Keratinocyte (primary cell): ENCODE measurements around the gene MTM1. TPM values are rescaled to one million over a fixed set of nuclear protein-coding genes. Genes with fewer than 3 reads are reported as not detected.
A peak's percentile ranks its signal among the peaks of the same experiment; 100 is the strongest.

Experiments
- DNase-seq: peaks from one replicate; pipeline ENCODE4 v3.0.0-alpha.2; 2011; ENCODE audit warnings: low read depth, missing footprints, low spot score
- FAIRE-seq: peaks from 2 replicates; lab custom pipeline; 2011; peaks lifted over from hg19 to GRCh38; lab: Jason Lieb, UNC
- H2AFZ ChIP-seq: 2 replicates; pipeline ENCODE4 v1.6.0; 2012; ENCODE audit warnings: low read length, control low read depth, inconsistent platforms; ENCODE audit not compliant: control insufficient read depth
- H3K27ac ChIP-seq: 2 replicates; pipeline ENCODE4 v1.5.1; 2011; ENCODE audit warnings: low read length; ENCODE audit not compliant: control insufficient read depth, insufficient read depth
- H3K27me3 ChIP-seq: 3 replicates; pipeline ENCODE4 v1.6.0; 2011; ENCODE audit warnings: low read length; ENCODE audit not compliant: control insufficient read depth, insufficient read depth; ENCODE audit errors: extremely low read depth
- H3K36me3 ChIP-seq, 2 experiments: 2 replicates in 1 of 2; 3 replicates in 1 of 2; pipeline ENCODE4 v1.5.1; 2011; ENCODE audit warnings: low read length in 2 of 2, mild to moderate bottlenecking in 1 of 2; ENCODE audit not compliant: control insufficient read depth in 2 of 2, insufficient read depth in 2 of 2; ENCODE audit errors: extremely low read depth in 1 of 2
- H3K4me1 ChIP-seq: 3 replicates; pipeline ENCODE4 v1.5.1; 2011; ENCODE audit warnings: low read length; ENCODE audit not compliant: control insufficient read depth, insufficient read depth; ENCODE audit errors: extremely low read depth
- H3K4me2 ChIP-seq: 3 replicates; pipeline ENCODE4 v1.6.0; 2011; ENCODE audit warnings: low read depth, low read length; ENCODE audit not compliant: control insufficient read depth, insufficient read depth; ENCODE audit errors: extremely low read depth
- H3K4me3 ChIP-seq, 3 experiments: fragments of 200-600 bp in 1 of 3; sonication (generic) in 1 of 3; 2 replicates in 2 of 3; 3 replicates in 1 of 3; pipeline ENCODE4 v1.5.1; 2011 to 2016; ENCODE audit warnings: low read length in 3 of 3, mild to moderate bottlenecking in 3 of 3, control low read depth in 2 of 3, inconsistent platforms in 1 of 3, low read depth in 1 of 3, mixed read lengths in 1 of 3, mixed run types in 1 of 3, moderate library complexity in 1 of 3; ENCODE audit not compliant: control insufficient read depth in 2 of 3, insufficient read depth in 2 of 3; ENCODE audit errors: extremely low read depth in 1 of 3
- H3K79me2 ChIP-seq: 2 replicates; pipeline ENCODE4 v1.6.0; 2012; ENCODE audit warnings: low read length; ENCODE audit not compliant: control insufficient read depth, insufficient read depth
- H3K9ac ChIP-seq: 3 replicates; pipeline ENCODE4 v1.6.0; 2011; ENCODE audit warnings: low read length; ENCODE audit not compliant: control insufficient read depth, insufficient read depth; ENCODE audit errors: extremely low read depth
- H3K9me1 ChIP-seq: 3 replicates; pipeline ENCODE4 v1.6.0; 2011; ENCODE audit warnings: low read length; ENCODE audit not compliant: control insufficient read depth, insufficient read depth; ENCODE audit errors: extremely low read depth
- H3K9me3 ChIP-seq: 2 replicates; pipeline ENCODE4 v1.5.1; 2012; ENCODE audit warnings: low read depth, low read length; ENCODE audit not compliant: control insufficient read depth
- H4K20me1 ChIP-seq: 3 replicates; pipeline ENCODE4 v1.6.0; 2011; ENCODE audit warnings: low read length; ENCODE audit not compliant: control insufficient read depth, insufficient read depth; ENCODE audit errors: extremely low read depth
- EZH2 ChIP-seq: IDR thresholded peaks from one replicate; pipeline ENCODE4 v1.6.1; 2012; ENCODE audit warnings: inconsistent platforms, mild to moderate bottlenecking, low read length, moderate library complexity
- dilution Hi-C: fragments of 300-500 bp; cut with MboI; formaldehyde crosslinking; loops from one replicate; pipeline ENCODE4 v1.7.0; 2020; ENCODE audit warnings: low sequenced_read_pairs; ENCODE audit not compliant: extremely low pct_ligation_motif_present
- polyA plus RNA-seq, 5 experiments: library from polyadenylated mRNA; depleted of rRNA in 3 of 5; stranded (reverse) in 3 of 5; stranded (forward) in 1 of 5; unstranded in 1 of 5; fragments of >200 nt; gene quantifications; 1 replicate in 1 of 5; 2 replicates in 3 of 5; 3 replicates in 1 of 5; pipeline versions ENCODE4 v1.2.1 to v1.2.3, GENCODE V29; 2011 to 2012; ENCODE audit warnings: missing spikeins in 2 of 5, low read depth in 1 of 5, low replicate concordance in 1 of 5
- TF ChIP-seq, protein P1 (sequence below), 3 experiments: IDR thresholded peaks in 1 of 3; conservative IDR thresholded peaks in 1 of 3; optimal IDR thresholded peaks in 1 of 3; 2 replicates in 2 of 3; 3 replicates in 1 of 3; pipeline versions ENCODE3 to v1.5.1; 2011; ENCODE audit warnings: low read length in 3 of 3, mild to moderate bottlenecking in 3 of 3, moderate library complexity in 2 of 3, control low read depth in 1 of 3, inconsistent platforms in 1 of 3; ENCODE audit not compliant: insufficient read depth in 2 of 3; ENCODE audit errors: extremely low read depth in 1 of 3

Gene MTM1
- polyA plus RNA-seq, 1 donor (not counting 4 experiments of a cell fraction or from before 2014, with no cell fraction given): 13.9 TPM

- Histone ChIP-seq H3K27ac (peak overlapping the region; percentile 91), H3K4me3 (no peak overlapping the region), H3K9me3 (no peaks in the 10 kb centered on the region), H4K20me1 (no peaks in the 10 kb centered on the region), H2AFZ (no peak overlapping the region), H3K9me1 (no peaks in the 10 kb centered on the region), H3K9ac (peak overlapping the region; percentile 63), H3K36me3 (no peaks in the 10 kb centered on the region), H3K4me2 (peak overlapping the region; percentile 79), H3K79me2 (peaks cover 65% of the 10 kb centered on the region), H3K4me1 (peaks cover 67% of the 10 kb centered on the region), H3K27me3 (no peaks in the 10 kb centered on the region)
- TF ChIP-seq EZH2: no peak
- TF ChIP-seq, protein P1, sequence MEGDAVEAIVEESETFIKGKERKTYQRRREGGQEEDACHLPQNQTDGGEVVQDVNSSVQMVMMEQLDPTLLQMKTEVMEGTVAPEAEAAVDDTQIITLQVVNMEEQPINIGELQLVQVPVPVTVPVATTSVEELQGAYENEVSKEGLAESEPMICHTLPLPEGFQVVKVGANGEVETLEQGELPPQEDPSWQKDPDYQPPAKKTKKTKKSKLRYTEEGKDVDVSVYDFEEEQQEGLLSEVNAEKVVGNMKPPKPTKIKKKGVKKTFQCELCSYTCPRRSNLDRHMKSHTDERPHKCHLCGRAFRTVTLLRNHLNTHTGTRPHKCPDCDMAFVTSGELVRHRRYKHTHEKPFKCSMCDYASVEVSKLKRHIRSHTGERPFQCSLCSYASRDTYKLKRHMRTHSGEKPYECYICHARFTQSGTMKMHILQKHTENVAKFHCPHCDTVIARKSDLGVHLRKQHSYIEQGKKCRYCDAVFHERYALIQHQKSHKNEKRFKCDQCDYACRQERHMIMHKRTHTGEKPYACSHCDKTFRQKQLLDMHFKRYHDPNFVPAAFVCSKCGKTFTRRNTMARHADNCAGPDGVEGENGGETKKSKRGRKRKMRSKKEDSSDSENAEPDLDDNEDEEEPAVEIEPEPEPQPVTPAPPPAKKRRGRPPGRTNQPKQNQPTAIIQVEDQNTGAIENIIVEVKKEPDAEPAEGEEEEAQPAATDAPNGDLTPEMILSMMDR (optimal IDR thresholded peaks at IDR 0.05 in 1 of 3, IDR thresholded peaks at IDR 0.05 in 1 of 3, conservative IDR thresholded peaks at IDR 0.05 in 1 of 3; ENCODE audit: extremely low read depth in 1 of 3, insufficient read depth in 2 of 3, low read length in 3 of 3): no peak
- FAIRE-seq: peak; percentile 61
- peak; percentile 81 for DNase-seq
- dilution Hi-C loops: no loop called here
Measured at GRCh38 chrX:150575419-150575814, 7.0 kb downstream of the MTM1 start.

DNA sequence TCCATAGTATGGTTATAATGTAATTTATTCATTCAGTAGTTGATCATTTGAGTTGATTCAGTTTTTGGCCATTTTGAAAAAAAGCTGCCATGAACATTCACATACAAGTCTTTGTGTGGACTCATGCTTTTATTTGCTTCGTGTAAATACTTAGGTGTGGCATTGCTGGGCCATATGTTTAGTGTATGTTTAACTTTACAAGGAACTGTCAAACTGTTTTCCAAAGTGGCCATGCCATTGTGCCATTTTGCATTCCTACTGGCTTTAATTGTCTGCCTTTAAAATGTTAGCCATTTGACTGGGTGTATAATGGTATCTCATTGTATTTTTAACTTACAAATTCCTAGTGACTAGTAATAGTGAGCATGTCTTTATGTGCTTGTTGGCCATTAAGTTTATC, 8.8 kb downstream of the MTM1 start:
- H3K4me2 ChIP-seq: peak overlapping the region; percentile 27
- no peak overlapping the region for H3K9ac ChIP-seq
- H3K79me2 ChIP-seq: peaks cover 54% of the 10 kb centered on the region
- no peak overlapping the region for H3K4me3 ChIP-seq
- H3K27me3 ChIP-seq: no peaks in the 10 kb centered on the region
- no peaks in the 10 kb centered on the region for H3K9me3 ChIP-seq
- TF ChIP-seq, protein P1 (optimal IDR thresholded peaks at IDR 0.05 in 1 of 3, IDR thresholded peaks at IDR 0.05 in 1 of 3, conservative IDR thresholded peaks at IDR 0.05 in 1 of 3; ENCODE audit: extremely low read depth in 1 of 3, insufficient read depth in 2 of 3, low read length in 3 of 3): no peak
- TF ChIP-seq EZH2: no peak
- H3K9me1 ChIP-seq: peaks cover 2% of the 10 kb centered on the region
- H3K36me3 ChIP-seq: no peaks in the 10 kb centered on the region
- dilution Hi-C loops: no loop called here
- no peak overlapping the region for H2AFZ ChIP-seq
- peaks cover 61% of the 10 kb centered on the region for H3K4me1 ChIP-seq
- no peaks in the 10 kb centered on the region for H4K20me1 ChIP-seq
- FAIRE-seq (no peak), DNase-seq (no peak)
- peak overlapping the region; percentile 91 for H3K27ac ChIP-seq
